ENCODE results near the gene DICER1. TPM values are rescaled to one million over a fixed set of nuclear protein-coding genes. Genes with fewer than 3 reads are reported as not detected.

The DICER1 gene
- total RNA-seq, 3 donors from 2014 or later = 74.9 to 126 (median 78.0) TPM

GRCh38 chr14:95070748-95071435 is 86.4 kb downstream of the DICER1 start:
- no peak overlapping the region for H3K27ac ChIP-seq
- no peaks in the 10 kb centered on the region for H3K4me1 ChIP-seq
- no peak for TF ChIP-seq CTCF (IDR thresholded peaks at IDR 0.05)
- no peak for TF ChIP-seq POLR2AphosphoS5 (IDR thresholded peaks at IDR 0.05)
- TF ChIP-seq POLR2A (IDR thresholded peaks at IDR 0.05) = no peak
- H3K9me3 ChIP-seq = no peaks in the 10 kb centered on the region
- intact Hi-C loops (cut with DNase I; ENCODE audit: low total_unique reads) = no loop called here
- no peaks in the 10 kb centered on the region for H3K27me3 ChIP-seq
- no peak overlapping the region for H3K4me3 ChIP-seq
- H3K36me3 ChIP-seq = no peaks in the 10 kb centered on the region
- no peak for DNase-seq (ENCODE audit: low spot score in 2 of 2)

GRCh38 chr14:95069547-95069946 is 87.8 kb downstream of the DICER1 start:
- Histone ChIP-seq H3K4me1 (no peaks in the 10 kb centered on the region), H3K36me3 (no peaks in the 10 kb centered on the region), H3K4me3 (no peak overlapping the region), H3K27ac (no peak overlapping the region), H3K9me3 (no peaks in the 10 kb centered on the region), H3K27me3 (no peaks in the 10 kb centered on the region)
- DNase-seq (ENCODE audit: low spot score in 2 of 2) = no peak
- intact Hi-C loops (cut with DNase I; ENCODE audit: low total_unique reads) = no loop called here
- TF ChIP-seq CTCF (IDR thresholded peaks at IDR 0.05) (no peak), POLR2AphosphoS5 (IDR thresholded peaks at IDR 0.05) (no peak), POLR2A (IDR thresholded peaks at IDR 0.05) (no peak)

- no peak overlapping the region for H3K27ac ChIP-seq
- H3K27me3 ChIP-seq = no peaks in the 10 kb centered on the region
- intact Hi-C loops (cut with DNase I; ENCODE audit: low total_unique reads) = no loop called here
- TF ChIP-seq CTCF (IDR thresholded peaks at IDR 0.05) (no peak), POLR2AphosphoS5 (IDR thresholded peaks at IDR 0.05) (no peak), POLR2A (IDR thresholded peaks at IDR 0.05) (no peak)
- no peaks in the 10 kb centered on the region for H3K4me1 ChIP-seq
- H3K36me3 ChIP-seq = no peaks in the 10 kb centered on the region
- no peak overlapping the region for H3K4me3 ChIP-seq
- no peak for DNase-seq (ENCODE audit: low spot score in 2 of 2)
- no peaks in the 10 kb centered on the region for H3K9me3 ChIP-seq
Measured at GRCh38 chr14:95069018-95069417, 88.3 kb downstream of the DICER1 start.

- intact Hi-C loops (cut with DNase I; ENCODE audit: low total_unique reads) = no loop called here
- no peaks in the 10 kb centered on the region for H3K4me1 ChIP-seq
- TF ChIP-seq POLR2AphosphoS5 (IDR thresholded peaks at IDR 0.05) (no peak), POLR2A (IDR thresholded peaks at IDR 0.05) (no peak), CTCF (IDR thresholded peaks at IDR 0.05) (no peak)
- no peaks in the 10 kb centered on the region for H3K9me3 ChIP-seq
- H3K4me3 ChIP-seq = no peak overlapping the region
- H3K27ac ChIP-seq = no peak overlapping the region
- no peaks in the 10 kb centered on the region for H3K36me3 ChIP-seq
- DNase-seq (ENCODE audit: low spot score in 2 of 2) = no peak
- H3K27me3 ChIP-seq = no peaks in the 10 kb centered on the region
Measured at GRCh38 chr14:95068521-95068920, 88.8 kb downstream of the DICER1 start.

- Histone ChIP-seq H3K4me3 (no peak overlapping the region), H3K4me1 (no peaks in the 10 kb centered on the region), H3K27ac (no peak overlapping the region), H3K36me3 (no peaks in the 10 kb centered on the region), H3K27me3 (no peaks in the 10 kb centered on the region), H3K9me3 (no peaks in the 10 kb centered on the region)
- TF ChIP-seq POLR2AphosphoS5 (IDR thresholded peaks at IDR 0.05) (no peak), CTCF (IDR thresholded peaks at IDR 0.05) (no peak)
- DNase-seq (ENCODE audit: low spot score in 2 of 2) = no peak
- intact Hi-C loops (cut with DNase I; ENCODE audit: low total_unique reads) = no loop called here
Measured at GRCh38 chr14:95068080-95068479, 89.2 kb downstream of the DICER1 start.
